ENCODE data around the gene FGD4. TPM values are rescaled to one million over a fixed set of nuclear protein-coding genes. Genes with fewer than 3 reads are reported as not detected.

The FGD4 gene
- total RNA-seq, 4 donors from 2014 or later = 22.1 to 56.7 (median 38.0) TPM

DNA sequence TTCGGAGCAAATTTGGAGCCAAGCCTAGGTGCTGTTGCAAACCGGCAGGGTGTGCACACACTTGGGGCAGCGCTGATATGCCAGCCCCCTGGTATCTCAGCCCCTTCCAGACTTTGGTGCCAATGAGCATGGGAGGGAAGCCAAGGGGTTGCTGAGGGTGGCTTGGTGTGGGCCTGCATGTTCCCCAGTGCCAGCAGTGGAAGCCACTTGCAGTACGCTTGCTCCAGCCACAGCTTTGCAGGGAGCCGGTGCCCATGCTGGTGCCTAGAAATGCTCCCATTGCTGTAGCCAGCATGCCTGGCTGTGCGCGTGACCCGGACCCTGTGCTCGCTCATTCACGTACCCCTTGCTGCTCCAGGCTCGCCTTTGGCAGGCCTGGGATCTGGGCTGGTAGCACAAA lies 212.6 kb downstream of the FGD4 start:
- H3K4me1 ChIP-seq = peaks cover 0 to 2% (median 0%) of the 10 kb centered on the region in 3 donors
- no peaks in the 10 kb centered on the region for H3K9me3 ChIP-seq
- TF ChIP-seq POLR2A (IDR thresholded peaks at IDR 0.05) = no peak
- no peak for TF ChIP-seq POLR2AphosphoS5 (IDR thresholded peaks at IDR 0.05)
- no peak for TF ChIP-seq EP300 (IDR thresholded peaks at IDR 0.05)
- TF ChIP-seq, protein P1, sequence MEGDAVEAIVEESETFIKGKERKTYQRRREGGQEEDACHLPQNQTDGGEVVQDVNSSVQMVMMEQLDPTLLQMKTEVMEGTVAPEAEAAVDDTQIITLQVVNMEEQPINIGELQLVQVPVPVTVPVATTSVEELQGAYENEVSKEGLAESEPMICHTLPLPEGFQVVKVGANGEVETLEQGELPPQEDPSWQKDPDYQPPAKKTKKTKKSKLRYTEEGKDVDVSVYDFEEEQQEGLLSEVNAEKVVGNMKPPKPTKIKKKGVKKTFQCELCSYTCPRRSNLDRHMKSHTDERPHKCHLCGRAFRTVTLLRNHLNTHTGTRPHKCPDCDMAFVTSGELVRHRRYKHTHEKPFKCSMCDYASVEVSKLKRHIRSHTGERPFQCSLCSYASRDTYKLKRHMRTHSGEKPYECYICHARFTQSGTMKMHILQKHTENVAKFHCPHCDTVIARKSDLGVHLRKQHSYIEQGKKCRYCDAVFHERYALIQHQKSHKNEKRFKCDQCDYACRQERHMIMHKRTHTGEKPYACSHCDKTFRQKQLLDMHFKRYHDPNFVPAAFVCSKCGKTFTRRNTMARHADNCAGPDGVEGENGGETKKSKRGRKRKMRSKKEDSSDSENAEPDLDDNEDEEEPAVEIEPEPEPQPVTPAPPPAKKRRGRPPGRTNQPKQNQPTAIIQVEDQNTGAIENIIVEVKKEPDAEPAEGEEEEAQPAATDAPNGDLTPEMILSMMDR (IDR thresholded peaks at IDR 0.05) = no peak
- ATAC-seq = no peak
- H3K36me3 ChIP-seq = peaks cover 0 to 79% of the 10 kb centered on the region in 2 donors
- no peak overlapping the region for H3K27ac ChIP-seq
- no peaks in the 10 kb centered on the region for H3K27me3 ChIP-seq
- H3K4me3 ChIP-seq = no peak overlapping the region
- no CpG with 5 or more reads among the region's 11 CpGs for WGBS, 2 donors (ENCODE audit: low coverage in 1 of 2)

DNA sequence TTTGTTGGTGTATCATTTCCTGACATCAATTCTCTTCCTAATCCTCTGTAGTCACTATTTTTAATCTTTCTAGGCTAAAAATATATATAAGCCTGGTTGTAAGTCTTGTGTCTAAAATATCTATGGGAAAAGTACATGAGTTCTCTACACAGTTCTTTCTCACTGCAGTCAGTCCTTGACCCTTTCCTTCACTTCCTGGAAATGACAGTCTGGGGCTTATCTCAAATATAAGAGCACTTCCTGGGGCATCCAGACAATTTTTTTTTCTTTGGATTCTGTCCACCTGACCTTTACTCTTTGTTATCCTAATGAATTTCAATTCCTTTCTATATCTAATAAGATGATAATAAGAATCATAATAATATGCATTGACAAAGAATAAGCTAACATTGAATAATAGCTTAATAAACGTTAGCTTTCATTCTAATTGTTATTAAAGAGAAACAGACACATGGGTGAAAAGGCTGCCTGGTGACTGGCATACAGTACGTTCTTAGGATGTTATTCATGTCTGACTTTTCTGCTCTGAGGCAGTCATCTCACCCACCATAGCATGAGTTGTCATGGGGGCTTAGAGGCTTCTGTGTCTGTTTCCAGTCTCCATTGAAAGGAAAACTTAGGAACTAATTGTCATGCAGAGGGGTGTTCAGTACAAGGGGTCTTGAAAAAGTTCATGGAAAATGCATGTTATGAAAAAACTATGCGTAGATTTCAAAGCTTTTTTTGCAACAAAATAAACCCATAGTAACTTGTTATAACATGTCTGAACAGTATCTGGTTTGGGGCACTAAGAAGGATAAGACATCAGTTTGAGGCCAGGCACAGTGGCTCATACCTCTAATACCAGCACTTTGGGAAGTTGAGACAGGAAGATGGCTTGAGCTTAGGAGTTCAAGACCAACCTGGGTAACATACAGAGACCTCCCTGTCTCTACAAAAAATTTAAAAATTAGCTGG lies 213.6 kb downstream of the FGD4 start:
- no peaks in the 10 kb centered on the region for H3K4me1 ChIP-seq
- no peaks in the 10 kb centered on the region for H3K9me3 ChIP-seq
- no peak overlapping the region for H3K27ac ChIP-seq
- no peaks in the 10 kb centered on the region for H3K27me3 ChIP-seq
- H3K4me3 ChIP-seq = no peak overlapping the region
- H3K36me3 ChIP-seq = peaks cover 0 to 78% of the 10 kb centered on the region in 2 donors
- no peak for ATAC-seq
- TF ChIP-seq POLR2AphosphoS5 (IDR thresholded peaks at IDR 0.05) (no peak), EP300 (IDR thresholded peaks at IDR 0.05) (no peak), POLR2A (IDR thresholded peaks at IDR 0.05) (no peak)
- TF ChIP-seq, protein P1 (IDR thresholded peaks at IDR 0.05) = no peak
- WGBS, 2 donors (ENCODE audit: low coverage in 1 of 2) = 79 to 82% methylated on average over 3 of the region's 3 CpGs

DNA sequence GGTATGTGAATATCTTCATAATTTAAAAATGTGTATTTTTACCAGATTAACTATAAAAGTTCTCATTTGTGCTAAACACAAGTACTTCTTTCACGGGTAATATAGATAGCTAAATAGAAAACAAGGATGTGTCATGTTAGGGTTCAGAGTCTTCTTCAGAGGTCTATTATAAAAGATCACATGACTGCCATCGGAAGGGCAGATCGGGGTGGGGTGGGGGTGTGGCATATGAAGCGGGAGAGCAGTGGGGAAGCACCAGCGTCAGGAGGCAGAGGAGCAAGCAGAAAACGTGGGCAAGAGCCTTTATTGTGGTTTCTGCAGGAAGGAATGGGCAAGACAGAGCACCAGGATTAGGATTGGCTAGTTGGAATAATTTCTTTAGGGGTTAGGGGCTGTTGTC lies 216.1 kb downstream of the FGD4 start:
- H3K4me1 ChIP-seq = no peaks in the 10 kb centered on the region
- no peak for ATAC-seq
- WGBS, 2 donors (ENCODE audit: low coverage in 1 of 2) = 80 to 87% methylated on average over 2 to 6 of the region's 6 CpGs

DNA sequence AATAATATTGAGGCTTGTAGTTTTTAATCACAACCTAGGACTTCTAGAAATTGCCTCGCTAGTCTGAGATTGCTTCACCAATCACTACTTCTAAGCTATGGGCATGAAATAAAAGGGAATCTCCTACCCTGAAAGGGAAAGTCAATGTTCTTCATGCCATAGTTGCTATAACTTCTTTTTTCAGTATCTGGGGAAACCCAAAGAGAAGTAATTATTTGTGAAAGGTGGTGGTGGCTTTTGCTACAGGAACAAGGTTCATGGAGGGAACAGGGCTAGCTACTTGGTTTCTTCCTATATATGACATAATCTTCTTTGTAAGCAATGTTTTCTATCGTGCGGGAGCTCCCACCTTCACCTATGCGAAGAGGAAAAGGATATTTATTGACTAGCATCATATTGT lies 218.2 kb downstream of the FGD4 start:
- no peaks in the 10 kb centered on the region for H3K27me3 ChIP-seq
- peaks cover 3 to 77% of the 10 kb centered on the region in 2 donors for H3K36me3 ChIP-seq
- H3K4me3 ChIP-seq = no peak overlapping the region
- no peaks in the 10 kb centered on the region for H3K9me3 ChIP-seq
- WGBS, 2 donors (ENCODE audit: low coverage in 1 of 2) = 96 to 100% methylated on average over 4 of the region's 4 CpGs
- TF ChIP-seq EP300 (IDR thresholded peaks at IDR 0.05) = no peak
- TF ChIP-seq, protein P1 (IDR thresholded peaks at IDR 0.05) = no peak
- TF ChIP-seq POLR2A (IDR thresholded peaks at IDR 0.05) = no peak
- TF ChIP-seq POLR2AphosphoS5 (IDR thresholded peaks at IDR 0.05) = no peak
- ATAC-seq = no peak
- no peaks in the 10 kb centered on the region for H3K4me1 ChIP-seq
- H3K27ac ChIP-seq = no peak overlapping the region

More for the DNA sequence above, 216.1 kb downstream of the FGD4 start:
- Histone ChIP-seq H3K27me3 (no peaks in the 10 kb centered on the region), H3K9me3 (no peaks in the 10 kb centered on the region), H3K27ac (no peak overlapping the region), H3K36me3 (peaks cover 0 to 76% of the 10 kb centered on the region in 2 donors), H3K4me3 (no peak overlapping the region)
- TF ChIP-seq POLR2A (IDR thresholded peaks at IDR 0.05) = no peak
- TF ChIP-seq POLR2AphosphoS5 (IDR thresholded peaks at IDR 0.05) = no peak

DNA sequence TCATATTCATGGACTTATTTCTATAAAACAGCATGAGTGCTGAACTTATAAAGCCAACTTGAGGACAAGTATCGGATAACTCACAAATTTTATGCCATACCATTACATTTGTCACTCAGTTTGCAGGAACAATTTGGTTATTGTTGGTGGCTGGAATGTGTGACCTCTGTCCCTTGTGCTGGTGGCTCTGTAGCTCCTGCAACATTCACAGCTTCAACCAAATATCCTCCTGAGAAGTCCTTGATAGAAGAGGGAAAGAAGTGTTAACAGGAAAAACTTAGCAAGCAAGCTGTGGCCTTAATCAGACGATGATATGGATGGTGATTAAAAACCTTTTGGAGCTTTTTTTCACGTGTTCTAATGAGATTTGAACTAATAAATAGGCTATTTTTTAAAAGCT lies 218.8 kb downstream of the FGD4 start:
- Histone ChIP-seq H3K27me3 (no peaks in the 10 kb centered on the region), H3K27ac (no peak overlapping the region), H3K4me3 (no peak overlapping the region), H3K36me3 (peaks cover 3 to 75% of the 10 kb centered on the region in 2 donors), H3K4me1 (no peaks in the 10 kb centered on the region), H3K9me3 (no peaks in the 10 kb centered on the region)
- WGBS, 2 donors (ENCODE audit: low coverage in 1 of 2) = 58 to 69% methylated on average over 3 of the region's 3 CpGs
- ATAC-seq = no peak
- TF ChIP-seq POLR2A (IDR thresholded peaks at IDR 0.05) (no peak), POLR2AphosphoS5 (IDR thresholded peaks at IDR 0.05) (no peak), EP300 (IDR thresholded peaks at IDR 0.05) (no peak)
- TF ChIP-seq, protein P1 (IDR thresholded peaks at IDR 0.05) = no peak
